Measurements from ENCODE around the gene ATP5PB. TPM values are rescaled to one million over a fixed set of nuclear protein-coding genes. Genes with fewer than 3 reads are reported as not detected.

ATP5PB gene
- polyA plus RNA-seq, 1 donor from 2014 or later = 597 TPM

GRCh38 chr1:111471538-111471937 lies 22.3 kb downstream of the ATP5PB start:
- no peaks in the 10 kb centered on the region for H3F3A ChIP-seq (ENCODE audit: insufficient read depth, low read length, poor library complexity, severe bottlenecking)
- no peaks in the 10 kb centered on the region for H3K27me3 ChIP-seq (ENCODE audit: insufficient read depth, low read depth, low read length)
- H3K79me2 ChIP-seq (replicated peaks; ENCODE audit: insufficient read depth, low read length) = no peaks in the 10 kb centered on the region
- H4K20me1 ChIP-seq (ENCODE audit: insufficient read depth) = no peaks in the 10 kb centered on the region
- no peak overlapping the region for H3K4me2 ChIP-seq (ENCODE audit: low read length)
- H3K9me2 ChIP-seq (ENCODE audit: insufficient read depth, low read length) = no peaks in the 10 kb centered on the region
- H2AFZ ChIP-seq (ENCODE audit: low read depth, low read length) = no peak overlapping the region
- H3K9me3 ChIP-seq (ENCODE audit: low read length) = no peaks in the 10 kb centered on the region
- H3K27ac ChIP-seq (ENCODE audit: low read length) = no peak overlapping the region
- TF ChIP-seq, protein P1, sequence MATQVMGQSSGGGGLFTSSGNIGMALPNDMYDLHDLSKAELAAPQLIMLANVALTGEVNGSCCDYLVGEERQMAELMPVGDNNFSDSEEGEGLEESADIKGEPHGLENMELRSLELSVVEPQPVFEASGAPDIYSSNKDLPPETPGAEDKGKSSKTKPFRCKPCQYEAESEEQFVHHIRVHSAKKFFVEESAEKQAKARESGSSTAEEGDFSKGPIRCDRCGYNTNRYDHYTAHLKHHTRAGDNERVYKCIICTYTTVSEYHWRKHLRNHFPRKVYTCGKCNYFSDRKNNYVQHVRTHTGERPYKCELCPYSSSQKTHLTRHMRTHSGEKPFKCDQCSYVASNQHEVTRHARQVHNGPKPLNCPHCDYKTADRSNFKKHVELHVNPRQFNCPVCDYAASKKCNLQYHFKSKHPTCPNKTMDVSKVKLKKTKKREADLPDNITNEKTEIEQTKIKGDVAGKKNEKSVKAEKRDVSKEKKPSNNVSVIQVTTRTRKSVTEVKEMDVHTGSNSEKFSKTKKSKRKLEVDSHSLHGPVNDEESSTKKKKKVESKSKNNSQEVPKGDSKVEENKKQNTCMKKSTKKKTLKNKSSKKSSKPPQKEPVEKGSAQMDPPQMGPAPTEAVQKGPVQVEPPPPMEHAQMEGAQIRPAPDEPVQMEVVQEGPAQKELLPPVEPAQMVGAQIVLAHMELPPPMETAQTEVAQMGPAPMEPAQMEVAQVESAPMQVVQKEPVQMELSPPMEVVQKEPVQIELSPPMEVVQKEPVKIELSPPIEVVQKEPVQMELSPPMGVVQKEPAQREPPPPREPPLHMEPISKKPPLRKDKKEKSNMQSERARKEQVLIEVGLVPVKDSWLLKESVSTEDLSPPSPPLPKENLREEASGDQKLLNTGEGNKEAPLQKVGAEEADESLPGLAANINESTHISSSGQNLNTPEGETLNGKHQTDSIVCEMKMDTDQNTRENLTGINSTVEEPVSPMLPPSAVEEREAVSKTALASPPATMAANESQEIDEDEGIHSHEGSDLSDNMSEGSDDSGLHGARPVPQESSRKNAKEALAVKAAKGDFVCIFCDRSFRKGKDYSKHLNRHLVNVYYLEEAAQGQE (IDR thresholded peaks at IDR 0.05; ENCODE audit: borderline replicate concordance) = no peak
- no peak for TF ChIP-seq EP300 (conservative IDR thresholded peaks at IDR 0.05; ENCODE audit: poor library complexity, severe bottlenecking)
- no peak for TF ChIP-seq POLR2AphosphoS5 (IDR thresholded peaks at IDR 0.05)
- no peak for TF ChIP-seq RAD21 (conservative IDR thresholded peaks at IDR 0.05)
- TF ChIP-seq TAF1 (IDR thresholded peaks at IDR 0.05; ENCODE audit: low read depth) = no peak
- no peak for TF ChIP-seq SMC3 (conservative IDR thresholded peaks at IDR 0.05; ENCODE audit: poor library complexity)
- no peak for TF ChIP-seq MXI1 (conservative IDR thresholded peaks at IDR 0.05; ENCODE audit: poor library complexity, severe bottlenecking)
- TF ChIP-seq, protein P2, sequence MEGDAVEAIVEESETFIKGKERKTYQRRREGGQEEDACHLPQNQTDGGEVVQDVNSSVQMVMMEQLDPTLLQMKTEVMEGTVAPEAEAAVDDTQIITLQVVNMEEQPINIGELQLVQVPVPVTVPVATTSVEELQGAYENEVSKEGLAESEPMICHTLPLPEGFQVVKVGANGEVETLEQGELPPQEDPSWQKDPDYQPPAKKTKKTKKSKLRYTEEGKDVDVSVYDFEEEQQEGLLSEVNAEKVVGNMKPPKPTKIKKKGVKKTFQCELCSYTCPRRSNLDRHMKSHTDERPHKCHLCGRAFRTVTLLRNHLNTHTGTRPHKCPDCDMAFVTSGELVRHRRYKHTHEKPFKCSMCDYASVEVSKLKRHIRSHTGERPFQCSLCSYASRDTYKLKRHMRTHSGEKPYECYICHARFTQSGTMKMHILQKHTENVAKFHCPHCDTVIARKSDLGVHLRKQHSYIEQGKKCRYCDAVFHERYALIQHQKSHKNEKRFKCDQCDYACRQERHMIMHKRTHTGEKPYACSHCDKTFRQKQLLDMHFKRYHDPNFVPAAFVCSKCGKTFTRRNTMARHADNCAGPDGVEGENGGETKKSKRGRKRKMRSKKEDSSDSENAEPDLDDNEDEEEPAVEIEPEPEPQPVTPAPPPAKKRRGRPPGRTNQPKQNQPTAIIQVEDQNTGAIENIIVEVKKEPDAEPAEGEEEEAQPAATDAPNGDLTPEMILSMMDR (IDR thresholded peaks at IDR 0.05; ENCODE audit: poor library complexity, severe bottlenecking) = no peak
- no peak for TF ChIP-seq EZH2 (IDR thresholded peaks at IDR 0.05; ENCODE audit: borderline replicate concordance, insufficient read depth, low read length, poor library complexity, severe bottlenecking)
- no peaks in the 10 kb centered on the region for H3K36me3 ChIP-seq (ENCODE audit: insufficient read depth, low read length)
- H3K4me3 ChIP-seq (ENCODE audit: low read length) = no peak overlapping the region
- H3K9ac ChIP-seq (ENCODE audit: low read length) = no peak overlapping the region

DNA sequence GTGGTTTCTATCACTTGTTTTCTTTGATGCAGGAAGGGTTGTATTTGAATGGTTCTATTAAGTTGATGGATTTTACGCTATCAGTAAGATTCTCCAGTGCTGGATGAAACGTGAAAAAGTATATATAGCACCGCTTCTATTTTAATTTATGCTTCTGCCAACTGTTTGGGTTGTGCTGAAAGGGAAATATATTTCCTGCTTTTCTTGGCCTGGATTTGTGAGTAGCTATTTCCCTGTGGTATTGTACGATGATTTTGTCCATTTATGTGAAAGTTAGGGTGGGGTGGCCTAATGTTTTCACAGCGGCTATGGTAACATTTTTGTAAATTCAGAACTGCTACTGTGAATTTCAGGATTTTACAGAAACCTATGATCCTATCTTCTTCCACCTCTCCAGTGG lies 24.8 kb downstream of the ATP5PB start:
- no peaks in the 10 kb centered on the region for H4K20me1 ChIP-seq (ENCODE audit: insufficient read depth)
- no peak overlapping the region for H3K27ac ChIP-seq (ENCODE audit: low read length)
- H3K4me2 ChIP-seq (ENCODE audit: low read length) = no peak overlapping the region
- H3K36me3 ChIP-seq (ENCODE audit: insufficient read depth, low read length) = no peaks in the 10 kb centered on the region
- H3K4me3 ChIP-seq (ENCODE audit: low read length) = no peak overlapping the region
- no peaks in the 10 kb centered on the region for H3K9me2 ChIP-seq (ENCODE audit: insufficient read depth, low read length)
- H3K27me3 ChIP-seq (ENCODE audit: insufficient read depth, low read depth, low read length) = no peaks in the 10 kb centered on the region
- TF ChIP-seq EP300 (conservative IDR thresholded peaks at IDR 0.05; ENCODE audit: poor library complexity, severe bottlenecking) (no peak), POLR2AphosphoS5 (IDR thresholded peaks at IDR 0.05) (no peak)
- H3K9me3 ChIP-seq (ENCODE audit: low read length) = no peaks in the 10 kb centered on the region
- H3K9ac ChIP-seq (ENCODE audit: low read length) = no peak overlapping the region
- no peaks in the 10 kb centered on the region for H3K79me2 ChIP-seq (replicated peaks; ENCODE audit: insufficient read depth, low read length)
- H2AFZ ChIP-seq (ENCODE audit: low read depth, low read length) = no peak overlapping the region
- no peaks in the 10 kb centered on the region for H3F3A ChIP-seq (ENCODE audit: insufficient read depth, low read length, poor library complexity, severe bottlenecking)

DNA sequence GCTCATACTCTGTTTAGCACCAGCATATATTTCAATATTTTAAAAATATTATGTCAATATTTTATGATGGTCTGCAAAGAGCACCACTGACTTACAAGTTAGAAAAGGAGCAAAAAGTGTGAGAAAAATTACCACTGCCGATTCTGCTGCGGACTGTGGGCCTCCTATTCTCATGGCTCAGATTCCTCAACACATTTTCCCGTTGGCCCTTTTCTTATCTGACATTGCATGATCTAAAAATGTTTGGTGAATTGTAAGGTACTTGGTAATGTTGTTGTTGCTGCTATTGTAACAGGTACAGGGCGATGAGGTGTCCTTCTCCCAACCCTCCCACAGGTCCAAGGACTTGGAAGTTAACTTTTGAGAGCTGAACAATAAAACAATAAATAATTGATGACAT lies 25.3 kb downstream of the ATP5PB start:
- no peak overlapping the region for H3K4me2 ChIP-seq (ENCODE audit: low read length)
- H3K79me2 ChIP-seq (replicated peaks; ENCODE audit: insufficient read depth, low read length) = no peaks in the 10 kb centered on the region
- no peak overlapping the region for H3K9ac ChIP-seq (ENCODE audit: low read length)
- no peaks in the 10 kb centered on the region for H3K9me3 ChIP-seq (ENCODE audit: low read length)
- H3K27ac ChIP-seq (ENCODE audit: low read length) = no peak overlapping the region
- TF ChIP-seq, protein P2 (IDR thresholded peaks at IDR 0.05; ENCODE audit: poor library complexity, severe bottlenecking) = no peak
- TF ChIP-seq RAD21 (conservative IDR thresholded peaks at IDR 0.05) (no peak), TAF1 (IDR thresholded peaks at IDR 0.05; ENCODE audit: low read depth) (no peak), SMC3 (conservative IDR thresholded peaks at IDR 0.05; ENCODE audit: poor library complexity) (no peak), MXI1 (conservative IDR thresholded peaks at IDR 0.05; ENCODE audit: poor library complexity, severe bottlenecking) (no peak), EZH2 (IDR thresholded peaks at IDR 0.05; ENCODE audit: borderline replicate concordance, insufficient read depth, low read length, poor library complexity, severe bottlenecking) (no peak), POLR2AphosphoS5 (IDR thresholded peaks at IDR 0.05) (no peak)
- TF ChIP-seq, protein P1 (IDR thresholded peaks at IDR 0.05; ENCODE audit: borderline replicate concordance) = no peak
- H2AFZ ChIP-seq (ENCODE audit: low read depth, low read length) = no peak overlapping the region
- no peaks in the 10 kb centered on the region for H3K27me3 ChIP-seq (ENCODE audit: insufficient read depth, low read depth, low read length)
- H3K9me2 ChIP-seq (ENCODE audit: insufficient read depth, low read length) = no peaks in the 10 kb centered on the region
- no peak overlapping the region for H3K4me3 ChIP-seq (ENCODE audit: low read length)
- no peaks in the 10 kb centered on the region for H3F3A ChIP-seq (ENCODE audit: insufficient read depth, low read length, poor library complexity, severe bottlenecking)
- no peaks in the 10 kb centered on the region for H4K20me1 ChIP-seq (ENCODE audit: insufficient read depth)
- H3K36me3 ChIP-seq (ENCODE audit: insufficient read depth, low read length) = no peaks in the 10 kb centered on the region
